Liver (tissue), 9 donors: ENCODE data around the gene VEGFA. TPM values are rescaled to one million over a fixed set of nuclear protein-coding genes. Genes with fewer than 3 reads are reported as not detected.

Experiments used
- DNase-seq: peaks from one replicate; pipeline ENCODE4 v3.0.0-alpha.2; 2017; ENCODE audit warnings: low spot score
- H3K27ac ChIP-seq, 2 donors: one replicate each; pipeline ENCODE4 v1.7.0; 2013; ENCODE audit warnings: inconsistent platforms in 2 of 2, low read length in 2 of 2, control low read depth in 1 of 2, low read depth in 1 of 2, mild to moderate bottlenecking in 1 of 2
- H3K27me3 ChIP-seq, 4 donors: one replicate each; pipeline versions ENCODE4 v1.6.1 to v1.7.0; 2013; ENCODE audit warnings: low read length in 3 of 4, inconsistent platforms in 1 of 4, mild to moderate bottlenecking in 1 of 4, moderate library complexity in 1 of 4; ENCODE audit not compliant: control insufficient read depth in 4 of 4, insufficient read depth in 4 of 4
- H3K36me3 ChIP-seq, 4 donors: one replicate each; pipeline versions ENCODE4 v1.6.1 to v1.7.0; 2013; ENCODE audit warnings: low read length in 3 of 4, mild to moderate bottlenecking in 3 of 4, low read depth in 1 of 4, moderate library complexity in 1 of 4; ENCODE audit not compliant: control insufficient read depth in 4 of 4, insufficient read depth in 3 of 4
- H3K4me1 ChIP-seq, 4 donors: one replicate each; pipeline versions ENCODE4 v1.6.1 to v1.7.0; 2013; ENCODE audit warnings: low read length in 3 of 4, mild to moderate bottlenecking in 3 of 4, moderate library complexity in 1 of 4; ENCODE audit not compliant: control insufficient read depth in 4 of 4, insufficient read depth in 4 of 4
- H3K4me3 ChIP-seq, 3 donors: one replicate each; pipeline versions ENCODE4 v1.6.1 to v1.7.0; 2013; ENCODE audit warnings: low read length in 3 of 3, control low read depth in 1 of 3, low read depth in 1 of 3, mild to moderate bottlenecking in 1 of 3
- H3K9ac ChIP-seq, 2 donors: one replicate each; pipeline ENCODE4 v1.7.0; 2013; ENCODE audit warnings: low read length in 2 of 2, mild to moderate bottlenecking in 2 of 2, moderate library complexity in 2 of 2, control low read depth in 1 of 2, low read depth in 1 of 2
- H3K9me3 ChIP-seq, 4 donors: one replicate each; pipeline versions ENCODE4 v1.6.1 to v1.7.0; 2013; ENCODE audit warnings: low read length in 3 of 4; ENCODE audit not compliant: control insufficient read depth in 4 of 4
- EGR1 ChIP-seq, 2 donors: IDR thresholded peaks; 2 replicates each; pipeline ENCODE4 v1.6.1; 2016 to 2018; ENCODE audit warnings: antibody characterized with exemption in 2 of 2, low read depth in 2 of 2
- FOXA1 ChIP-seq: IDR thresholded peaks from 2 replicates; pipeline ENCODE4 v1.6.1; 2016; ENCODE audit warnings: antibody characterized with exemption
- FOXA2 ChIP-seq: IDR thresholded peaks from 2 replicates; pipeline ENCODE4 v1.6.1; 2016; ENCODE audit warnings: antibody characterized with exemption
- HNF4A ChIP-seq, 2 donors: conservative IDR thresholded peaks; 2 replicates each; pipeline ENCODE4 v1.6.1; 2016; ENCODE audit warnings: antibody characterized with exemption in 2 of 2, mild to moderate bottlenecking in 2 of 2
- HNF4G ChIP-seq: IDR thresholded peaks from 2 replicates; pipeline ENCODE4 v1.6.1; 2016; ENCODE audit warnings: antibody characterized with exemption
- JUND ChIP-seq, 2 donors: IDR thresholded peaks; 2 replicates each; pipeline ENCODE4 v1.6.1; 2016; ENCODE audit warnings: antibody characterized with exemption in 2 of 2
- NR2F2 ChIP-seq: IDR thresholded peaks from 2 replicates; pipeline ENCODE4 v1.6.1; 2016; ENCODE audit warnings: antibody characterized with exemption
- RAD21 ChIP-seq, 2 donors: IDR thresholded peaks; 2 replicates each; pipeline ENCODE4 v1.6.1; 2016; ENCODE audit warnings: antibody characterized with exemption in 2 of 2, mild to moderate bottlenecking in 2 of 2
- REST ChIP-seq: IDR thresholded peaks from 2 replicates; pipeline ENCODE4 v1.6.1; 2016; ENCODE audit warnings: antibody characterized with exemption, mild to moderate bottlenecking
- RXRA ChIP-seq, 2 donors: IDR thresholded peaks; 2 replicates each; pipeline ENCODE4 v1.6.1; 2017 to 2018; ENCODE audit warnings: antibody characterized with exemption in 2 of 2, mild to moderate bottlenecking in 1 of 2
- SP1 ChIP-seq: IDR thresholded peaks from 2 replicates; pipeline ENCODE4 v1.6.1; 2018; ENCODE audit warnings: antibody characterized with exemption, mild to moderate bottlenecking
- TAF1 ChIP-seq: conservative IDR thresholded peaks from 2 replicates; pipeline ENCODE4 v1.6.1; 2016; ENCODE audit warnings: antibody characterized with exemption, mild to moderate bottlenecking
- YY1 ChIP-seq: IDR thresholded peaks from 2 replicates; pipeline ENCODE4 v1.6.1; 2016; ENCODE audit warnings: antibody characterized with exemption, mild to moderate bottlenecking
- WGBS: extraction: QIAGEN DNeasy Blood & Tissue Kit; methylation state at CpG from one replicate; pipeline ENCODE4 v1.1.7; 2013; 5-methylcytosine and 5-hydroxymethylcytosine counted together
- polyA plus RNA-seq, 2 donors: library from polyadenylated mRNA; stranded (reverse) in 1 of 2; unstranded in 1 of 2; fragments of 200-250 nt in 1 of 2; fragments of >200 nt in 1 of 2; fragmentation: Nextera tagmentation in 1 of 2; extraction: Ambion mirVana in 1 of 2; gene quantifications; one replicate each; pipeline versions ENCODE4 v1.2.1 to v1.2.3, GENCODE V29; 2013 to 2015
- total RNA-seq, 2 donors: library from RNA; depleted of rRNA; stranded (reverse); fragments of >200 nt; gene quantifications; one replicate each; pipeline ENCODE4 v1.2.3, GENCODE V29; 2014
- TF ChIP-seq, protein P1 (sequence below): IDR thresholded peaks from 2 replicates; pipeline ENCODE4 v1.6.1; 2016; ENCODE audit warnings: antibody characterized with exemption
- TF ChIP-seq, protein P2 (sequence below): IDR thresholded peaks from 2 replicates; pipeline ENCODE4 v1.6.1; 2016; ENCODE audit warnings: antibody characterized with exemption
- TF ChIP-seq, protein P3 (sequence below): IDR thresholded peaks from 2 replicates; pipeline ENCODE4 v1.6.1; 2016; ENCODE audit warnings: antibody characterized with exemption
- donor health status: healthy.
- donor health status: healthy.
- donor health status: healthy.
- donor health status: healthy.
- donor health status: healthy.

VEGFA gene
- total and polyA plus RNA-seq, 4 donors, result 14.7 to 160 (median 65.2) TPM

DNA sequence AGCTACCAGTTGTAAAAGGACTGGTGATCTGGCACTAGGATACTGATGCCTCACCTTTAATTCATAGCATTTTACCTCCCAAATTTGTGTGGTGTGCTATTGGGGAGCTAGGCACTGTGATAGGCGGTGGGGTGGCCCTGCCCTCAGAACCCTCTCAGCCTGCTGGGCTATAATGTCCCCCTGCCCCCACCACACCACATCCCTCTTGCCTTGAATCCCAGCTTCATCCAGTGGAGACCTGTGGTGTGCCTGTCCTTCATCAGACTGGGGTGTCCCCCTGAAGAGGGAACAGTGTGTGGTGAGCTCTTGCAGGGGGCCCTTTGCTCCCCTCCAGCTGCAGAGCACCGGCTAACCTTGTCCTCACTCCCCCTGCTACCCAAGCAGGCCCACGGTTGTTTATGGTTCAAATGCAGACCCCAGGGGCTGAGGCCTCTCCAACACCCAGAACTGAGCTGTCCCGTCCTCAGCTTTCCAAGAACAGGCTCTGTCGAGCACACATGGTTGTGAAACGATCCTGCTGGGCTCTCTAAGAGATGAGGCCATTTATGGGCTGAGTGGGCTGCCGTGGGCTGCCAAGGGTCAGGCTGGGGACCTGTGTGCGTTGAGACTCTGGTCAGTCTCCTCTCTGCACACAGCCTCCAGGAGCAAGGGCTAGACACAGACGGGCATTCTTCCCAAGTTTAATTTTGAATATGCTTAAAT lies 26.9 kb upstream of the VEGFA start:
- TF ChIP-seq SP1 (no peak), RXRA (IDR thresholded peaks at IDR 0.05) (no peak), HNF4G (no peak), HNF4A (conservative IDR thresholded peaks at IDR 0.05) (no peak), FOXA1 (no peak), TAF1 (no peak)
- TF ChIP-seq, protein P1, sequence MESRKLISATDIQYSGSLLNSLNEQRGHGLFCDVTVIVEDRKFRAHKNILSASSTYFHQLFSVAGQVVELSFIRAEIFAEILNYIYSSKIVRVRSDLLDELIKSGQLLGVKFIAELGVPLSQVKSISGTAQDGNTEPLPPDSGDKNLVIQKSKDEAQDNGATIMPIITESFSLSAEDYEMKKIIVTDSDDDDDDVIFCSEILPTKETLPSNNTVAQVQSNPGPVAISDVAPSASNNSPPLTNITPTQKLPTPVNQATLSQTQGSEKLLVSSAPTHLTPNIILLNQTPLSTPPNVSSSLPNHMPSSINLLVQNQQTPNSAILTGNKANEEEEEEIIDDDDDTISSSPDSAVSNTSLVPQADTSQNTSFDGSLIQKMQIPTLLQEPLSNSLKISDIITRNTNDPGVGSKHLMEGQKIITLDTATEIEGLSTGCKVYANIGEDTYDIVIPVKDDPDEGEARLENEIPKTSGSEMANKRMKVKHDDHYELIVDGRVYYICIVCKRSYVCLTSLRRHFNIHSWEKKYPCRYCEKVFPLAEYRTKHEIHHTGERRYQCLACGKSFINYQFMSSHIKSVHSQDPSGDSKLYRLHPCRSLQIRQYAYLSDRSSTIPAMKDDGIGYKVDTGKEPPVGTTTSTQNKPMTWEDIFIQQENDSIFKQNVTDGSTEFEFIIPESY, result no peak
- Histone ChIP-seq H3K9ac (no peak overlapping the region), H3K36me3 (no peaks in the 10 kb centered on the region), H3K4me3 (no peak overlapping the region), H3K27me3 (no peaks in the 10 kb centered on the region), H3K4me1 (no peaks in the 10 kb centered on the region), H3K27ac (no peak overlapping the region), H3K9me3 (no peaks in the 10 kb centered on the region)
- 77% methylated on average over 9 of the region's 9 CpGs for WGBS
- DNase-seq, result no peak

GRCh38 chr6:43743682-43744381 lies 26.2 kb upstream of the VEGFA start:
- no peaks in the 10 kb centered on the region for H3K27me3 ChIP-seq
- DNase-seq, result no peak
- H3K4me1 ChIP-seq, result no peaks in the 10 kb centered on the region
- H3K27ac ChIP-seq, result no peak overlapping the region
- no peaks in the 10 kb centered on the region for H3K36me3 ChIP-seq
- TF ChIP-seq, protein P1, result no peak
- TF ChIP-seq, protein P2, sequence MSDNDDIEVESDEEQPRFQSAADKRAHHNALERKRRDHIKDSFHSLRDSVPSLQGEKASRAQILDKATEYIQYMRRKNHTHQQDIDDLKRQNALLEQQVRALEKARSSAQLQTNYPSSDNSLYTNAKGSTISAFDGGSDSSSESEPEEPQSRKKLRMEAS, result no peak
- no peak overlapping the region for H3K4me3 ChIP-seq
- no peak overlapping the region for H3K9ac ChIP-seq
- WGBS, result 79% methylated on average over 5 of the region's 5 CpGs
- H3K9me3 ChIP-seq, result no peaks in the 10 kb centered on the region

- H3K27me3 ChIP-seq, result no peaks in the 10 kb centered on the region
- H3K9me3 ChIP-seq, result no peaks in the 10 kb centered on the region
- WGBS, result 90% methylated on average over 8 of the region's 8 CpGs
- H3K27ac ChIP-seq, result no peak overlapping the region
- no peaks in the 10 kb centered on the region for H3K4me1 ChIP-seq
- H3K36me3 ChIP-seq, result no peaks in the 10 kb centered on the region
- no peak overlapping the region for H3K4me3 ChIP-seq
- H3K9ac ChIP-seq, result no peak overlapping the region
- no peak for DNase-seq
- TF ChIP-seq RAD21 (IDR thresholded peaks at IDR 0.05) (no peak), YY1 (no peak), JUND (IDR thresholded peaks at IDR 0.05) (no peak), NR2F2 (no peak), SP1 (no peak), FOXA2 (no peak), HNF4A (conservative IDR thresholded peaks at IDR 0.05) (no peak), FOXA1 (no peak), EGR1 (IDR thresholded peaks at IDR 0.05; ENCODE audit: low read depth in 2 of 2) (no peak), RXRA (IDR thresholded peaks at IDR 0.05) (no peak), REST (no peak)
- TF ChIP-seq, protein P3, sequence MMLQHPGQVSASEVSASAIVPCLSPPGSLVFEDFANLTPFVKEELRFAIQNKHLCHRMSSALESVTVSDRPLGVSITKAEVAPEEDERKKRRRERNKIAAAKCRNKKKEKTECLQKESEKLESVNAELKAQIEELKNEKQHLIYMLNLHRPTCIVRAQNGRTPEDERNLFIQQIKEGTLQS, result no peak
- TF ChIP-seq, protein P2, result no peak
- TF ChIP-seq, protein P1, result no peak
Observed at GRCh38 chr6:43744491-43744890, 25.5 kb upstream of the VEGFA start.
